Nucleus accumbens (tissue), 56 donors: ENCODE results near the gene AKAP10.
"Not testable (repeated sequence)": the region's sequence is repeated elsewhere in the genome, so short reads cannot be mapped to it uniquely, and the experiment has no call there.

ENCODE experiments used
- DNase-seq, 56 donors: peaks; one replicate each; lab custom pipeline; 2025; lab: John Stamatoyannopoulos, UW

AKAP10 gene

DNA sequence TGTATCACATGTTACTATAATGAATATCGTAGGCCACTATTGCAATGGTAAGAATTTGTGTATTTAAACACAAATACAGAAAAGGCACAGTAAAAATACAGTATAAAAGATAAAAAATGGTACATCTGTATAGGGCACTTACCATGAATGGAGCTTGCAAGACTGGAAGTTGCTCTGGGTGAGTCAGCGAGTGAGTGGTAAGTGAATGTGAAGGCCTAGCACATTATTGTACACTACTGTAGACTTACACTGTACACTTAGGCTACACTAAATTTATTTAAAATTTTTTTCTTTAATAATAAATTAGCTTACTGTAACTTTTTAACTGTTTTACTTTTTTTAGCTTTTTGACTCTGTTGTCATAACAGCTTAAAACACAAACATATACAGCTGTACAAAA lies 42.5 kb downstream of the AKAP10 start:
- DNase-seq: no peak

- DNase-seq: no peak
These were observed 44.0 kb downstream of the AKAP10 start for GRCh38 chr17:19933628-19934027.

- DNase-seq: no peak
These were observed 44.4 kb downstream of the AKAP10 start for GRCh38 chr17:19933221-19933620.

GRCh38 chr17:19928299-19928698 lies 49.3 kb downstream of the AKAP10 start:
- no peak for DNase-seq

GRCh38 chr17:19915245-19915978 lies 62.2 kb downstream of the AKAP10 start:
- DNase-seq: no peak

DNA sequence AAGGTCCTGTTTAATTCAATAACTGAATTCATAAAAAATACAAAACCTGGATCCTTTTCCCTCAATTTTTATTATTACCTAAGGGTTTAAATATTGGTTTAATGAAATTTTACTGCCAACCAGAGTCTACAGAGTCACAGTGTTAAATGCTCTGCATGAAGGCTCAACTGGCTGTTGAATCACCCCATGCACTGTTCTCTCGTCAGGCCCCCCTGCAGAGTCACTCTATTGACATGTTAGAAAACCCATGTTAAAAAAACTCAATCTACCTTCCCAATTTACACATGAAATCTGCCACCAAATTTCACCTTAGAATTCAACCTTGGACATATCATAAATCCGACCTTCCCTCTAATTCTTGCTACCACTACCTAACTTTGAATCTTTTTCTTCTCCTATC lies 66.6 kb downstream of the AKAP10 start:
- no peak for DNase-seq

GRCh38 chr17:19909139-19909538 lies 68.5 kb downstream of the AKAP10 start:
- DNase-seq: no peak

DNA sequence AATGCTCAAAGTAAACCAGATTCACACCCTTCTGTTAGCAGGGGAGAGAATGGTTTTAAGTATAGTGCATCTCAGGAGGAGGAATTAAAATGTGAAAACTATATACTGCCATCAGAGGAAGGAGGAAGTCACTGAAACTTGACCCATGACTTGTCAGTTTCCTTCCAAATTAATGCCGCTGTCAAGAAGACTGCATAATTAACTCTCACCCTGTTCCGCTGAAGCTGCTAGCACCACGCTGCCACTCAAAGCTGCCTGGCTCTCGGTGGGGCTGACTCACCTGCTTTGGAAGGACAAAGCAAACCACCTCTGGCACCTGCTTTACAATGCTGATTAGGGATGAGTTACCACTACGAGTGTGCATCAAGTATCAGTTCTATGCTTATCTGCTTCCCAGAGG lies 72.1 kb downstream of the AKAP10 start:
- peak in 3 of 56 donors; percentile 9 to 23 (median 11) for DNase-seq

GRCh38 chr17:19904924-19905323 lies 72.7 kb downstream of the AKAP10 start:
- DNase-seq: peak in 21 of 56 donors; percentile 2 to 48 (median 10)

- DNase-seq: no peak
These were observed 73.2 kb downstream of the AKAP10 start for GRCh38 chr17:19904412-19904811.

DNA sequence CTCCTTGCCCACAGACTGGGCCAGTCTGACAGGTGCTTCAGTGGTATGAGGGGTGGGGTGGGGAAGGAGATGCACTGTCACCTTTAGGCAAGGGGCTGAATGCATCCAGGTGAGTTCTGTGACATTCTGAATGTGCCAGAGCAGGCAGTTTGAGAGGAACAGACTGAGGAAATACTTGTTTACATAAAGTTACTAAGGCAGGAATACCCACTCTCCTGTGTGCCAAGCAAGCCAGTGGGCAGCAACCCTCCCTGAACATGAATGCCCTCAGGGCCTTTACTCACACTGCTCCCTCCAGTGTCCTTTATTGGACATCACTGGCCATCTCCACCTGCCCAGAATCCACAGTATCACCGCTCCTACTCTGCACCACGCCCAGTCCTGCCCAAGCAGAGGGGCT lies 76.8 kb downstream of the AKAP10 start:
- no peak for DNase-seq

GRCh38 chr17:19897903-19898302 lies 79.7 kb downstream of the AKAP10 start:
- no peak for DNase-seq

GRCh38 chr17:19897090-19897837 lies 80.4 kb downstream of the AKAP10 start:
- no peak for DNase-seq

- DNase-seq: no peak
These were observed 80.9 kb downstream of the AKAP10 start for GRCh38 chr17:19896679-19897078.

- not testable (repeated sequence) for DNase-seq
These were observed 87.1 kb downstream of the AKAP10 start for GRCh38 chr17:19890554-19890953.

GRCh38 chr17:19890001-19890400 lies 87.6 kb downstream of the AKAP10 start:
- not testable (repeated sequence) for DNase-seq

DNA sequence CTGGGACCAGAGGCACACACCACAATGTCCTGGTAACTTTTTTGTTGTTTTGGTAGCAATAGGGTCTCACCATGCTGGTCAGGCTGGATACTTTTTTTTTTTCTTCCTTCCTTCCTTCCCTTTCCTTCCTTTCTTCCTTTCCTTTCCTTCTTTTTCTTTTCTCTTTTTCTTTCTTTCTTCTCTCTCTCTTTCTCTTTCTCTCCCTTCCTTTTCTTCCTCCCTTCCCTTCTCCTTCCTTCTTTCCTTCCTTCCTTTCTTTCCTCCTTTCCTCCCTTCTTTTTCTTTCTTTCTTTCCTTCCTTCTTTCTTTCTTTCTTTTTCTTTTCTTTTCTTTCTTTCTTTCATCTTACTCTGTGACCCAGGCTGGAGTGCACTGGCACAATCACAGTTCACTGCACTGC lies 91.5 kb downstream of the AKAP10 start:
- no peak for DNase-seq

- DNase-seq: no peak
These were observed 94.0 kb downstream of the AKAP10 start for GRCh38 chr17:19883537-19884215.

DNA sequence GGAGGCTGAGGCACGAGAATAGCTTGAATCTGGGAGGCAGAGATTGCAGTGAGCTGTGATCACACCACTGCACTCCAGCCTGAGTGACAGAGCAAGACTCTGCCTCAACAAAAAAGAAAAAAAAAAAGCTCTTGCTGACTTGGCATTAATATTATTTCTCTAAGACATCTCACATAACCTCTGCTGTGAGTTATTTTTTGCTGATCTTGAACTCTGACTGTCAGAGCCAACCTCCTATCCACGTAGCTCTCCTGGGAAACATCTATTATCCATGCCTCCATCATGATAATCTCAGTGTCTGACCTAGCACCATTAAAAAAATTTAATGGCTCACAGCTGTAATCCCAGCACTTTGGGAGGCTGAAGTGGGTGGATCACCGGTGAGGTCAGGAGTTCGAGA lies 97.2 kb downstream of the AKAP10 start:
- DNase-seq: no peak

- DNase-seq: no peak
These were observed 100.2 kb downstream of the AKAP10 start for GRCh38 chr17:19877364-19877945.

DNA sequence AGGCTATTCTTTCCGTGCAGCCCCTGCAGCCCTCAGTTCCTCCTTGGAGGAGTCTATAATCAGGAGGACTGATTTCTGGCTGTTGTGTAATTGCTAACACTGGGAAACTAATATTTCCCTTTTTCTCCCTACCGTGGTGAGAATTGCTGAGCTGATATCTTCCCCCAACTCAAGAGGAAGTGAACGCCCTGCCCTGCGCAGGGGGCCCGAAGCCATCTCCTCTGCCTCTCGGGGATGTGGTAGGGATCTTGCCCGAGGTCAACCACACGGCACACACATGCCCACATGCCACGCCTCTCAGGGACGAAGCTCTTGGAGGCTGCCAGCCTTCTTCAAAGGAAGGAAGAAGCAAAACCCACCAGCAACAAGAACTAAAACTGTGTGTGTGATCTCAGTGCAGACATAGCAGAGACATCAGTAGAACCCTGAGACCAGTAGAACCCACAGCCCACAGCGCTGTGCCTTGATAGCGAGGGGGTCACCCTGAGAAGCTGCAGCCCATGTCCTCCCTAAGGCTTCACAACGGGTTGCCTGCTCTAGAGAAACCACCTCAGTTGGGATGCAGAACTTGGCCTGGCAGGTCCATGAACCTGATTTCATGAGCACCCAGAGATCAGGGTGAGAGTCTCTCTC lies 101.0 kb downstream of the AKAP10 start:
- peak in 39 of 56 donors; percentile 4 to 52 (median 17) for DNase-seq
